Vagina (tissue), 2 donors: Measurements from ENCODE around the gene KRT24.

Experiments
- POLR2A ChIP-seq, 2 donors: fragments of 450-650 bp; IDR thresholded peaks; one replicate each; pipeline ENCODE4 v1.6.1; 2017; ENCODE audit warnings: antibody characterized with exemption in 2 of 2, mild to moderate bottlenecking in 2 of 2, moderate library complexity in 2 of 2
- POLR2AphosphoS5 ChIP-seq, 2 donors: sonication (generic); formaldehyde crosslinking; IDR thresholded peaks; one replicate each; pipeline ENCODE4 v1.9.0; 2017; ENCODE audit warnings: antibody characterized with exemption in 2 of 2, mild to moderate bottlenecking in 2 of 2, low read depth in 1 of 2; ENCODE audit not compliant: insufficient read depth in 1 of 2
- TF ChIP-seq, protein P1 (sequence below), 3 experiments: fragments of 450-650 bp in 2 of 3; fragments of 200-600 bp in 1 of 3; sonication (generic) in 1 of 3; IDR thresholded peaks; one replicate each; pipeline ENCODE4 v1.5.1; 2017 to 2019; ENCODE audit warnings: antibody characterized with exemption in 3 of 3, mild to moderate bottlenecking in 2 of 3, moderate library complexity in 2 of 3

DNA sequence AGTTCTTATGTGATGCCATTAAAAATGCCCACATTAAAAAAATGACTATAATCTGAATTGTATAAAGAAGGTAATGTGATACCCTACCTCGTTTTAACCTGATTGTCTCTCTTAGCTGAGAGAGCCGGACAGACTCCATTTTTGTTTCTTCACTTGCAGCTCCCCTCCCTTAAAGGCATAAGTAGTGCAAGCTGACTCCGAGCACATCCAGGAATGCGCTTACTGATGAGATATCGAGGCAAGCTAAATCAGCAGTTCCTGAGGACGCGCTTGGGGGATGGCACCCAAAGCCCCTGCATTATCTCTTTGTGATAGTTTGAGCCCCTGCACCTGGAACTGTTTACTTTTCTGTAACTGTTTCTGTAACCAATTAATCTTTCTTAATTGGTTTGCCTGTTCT is 6.3 kb downstream of the KRT24 start:
- TF ChIP-seq, protein P1, sequence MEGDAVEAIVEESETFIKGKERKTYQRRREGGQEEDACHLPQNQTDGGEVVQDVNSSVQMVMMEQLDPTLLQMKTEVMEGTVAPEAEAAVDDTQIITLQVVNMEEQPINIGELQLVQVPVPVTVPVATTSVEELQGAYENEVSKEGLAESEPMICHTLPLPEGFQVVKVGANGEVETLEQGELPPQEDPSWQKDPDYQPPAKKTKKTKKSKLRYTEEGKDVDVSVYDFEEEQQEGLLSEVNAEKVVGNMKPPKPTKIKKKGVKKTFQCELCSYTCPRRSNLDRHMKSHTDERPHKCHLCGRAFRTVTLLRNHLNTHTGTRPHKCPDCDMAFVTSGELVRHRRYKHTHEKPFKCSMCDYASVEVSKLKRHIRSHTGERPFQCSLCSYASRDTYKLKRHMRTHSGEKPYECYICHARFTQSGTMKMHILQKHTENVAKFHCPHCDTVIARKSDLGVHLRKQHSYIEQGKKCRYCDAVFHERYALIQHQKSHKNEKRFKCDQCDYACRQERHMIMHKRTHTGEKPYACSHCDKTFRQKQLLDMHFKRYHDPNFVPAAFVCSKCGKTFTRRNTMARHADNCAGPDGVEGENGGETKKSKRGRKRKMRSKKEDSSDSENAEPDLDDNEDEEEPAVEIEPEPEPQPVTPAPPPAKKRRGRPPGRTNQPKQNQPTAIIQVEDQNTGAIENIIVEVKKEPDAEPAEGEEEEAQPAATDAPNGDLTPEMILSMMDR (IDR thresholded peaks at IDR 0.05), result no peak
- TF ChIP-seq POLR2A (IDR thresholded peaks at IDR 0.05), result no peak
- no peak for TF ChIP-seq POLR2AphosphoS5 (IDR thresholded peaks at IDR 0.05; ENCODE audit: insufficient read depth in 1 of 2, low read depth in 1 of 2)
